K562 (cell line): Measurements from ENCODE around the gene KRTAP4-6. TPM values are rescaled to one million over a fixed set of nuclear protein-coding genes. Genes with fewer than 3 reads are reported as not detected.
"Not testable (repeated sequence)": the region's sequence is repeated elsewhere in the genome, so short reads cannot be mapped to it uniquely, and the experiment has no call there.

Experiments
- ATAC-seq: fragments of 200-7000 bp; cut with Tn5 transposase; 3 replicates; pipeline ENCODE4 v1.9.1; 2020; ENCODE audit warnings: moderate library complexity
- BruUV-seq: library from RNA; stranded (reverse); fragments of 400-500 nt; replicated peaks from 2 replicates; lab custom pipeline; 2021; lab: Mats Ljungman, UMichigan
- CTCF ChIA-PET: fragments of 300-600 bp; formaldehyde crosslinking; extraction: SDS; loops from one replicate; lab custom pipeline; 2021; ENCODE audit warnings: low intra/inter-chr PET ratio; lab: Yijun Ruan, JAX
- POLR2A ChIA-PET: fragments of 300-600, 350-650 bp; sonication (Branson Sonifier 250); formaldehyde crosslinking; extraction: SDS; loops from one replicate; lab custom pipeline; 2021; ENCODE audit warnings: antibody characterized with exemption, inconsistent platforms; lab: Yijun Ruan, JAX
- DNase-seq, 4 experiments: peaks; one replicate each; pipeline versions ENCODE4 v3.0.0 to v3.0.0-alpha.2; 2011 to 2018; ENCODE audit warnings: low spot score in 3 of 4, mixed read lengths in 3 of 4; ENCODE audit errors: extremely low read depth in 1 of 4
- FAIRE-seq: peaks from 2 replicates; lab custom pipeline; 2011; peaks lifted over from hg19 to GRCh38; lab: Jason Lieb, UNC
- H2AFZ ChIP-seq: 2 replicates; pipeline ENCODE4 v1.6.0; 2011; ENCODE audit warnings: low read depth, low read length, control low read depth, inconsistent platforms
- H3K27ac ChIP-seq: fragments of 200-600 bp; 3 replicates; pipeline ENCODE4 v1.8.0; 2011; ENCODE audit warnings: low read depth, mild to moderate bottlenecking, control low read depth, inconsistent platforms, low read length, moderate library complexity, mixed read lengths; ENCODE audit errors: extremely low read depth
- H3K27me3 ChIP-seq, 2 experiments: fragments of 300-600 bp in 1 of 2; 2 replicates in 1 of 2; 3 replicates in 1 of 2; pipeline versions ENCODE4 v1.6.0 to v1.8.0; 2011; ENCODE audit warnings: inconsistent platforms in 2 of 2, low read length in 2 of 2, mild to moderate bottlenecking in 1 of 2, mixed read lengths in 1 of 2, moderate library complexity in 1 of 2; ENCODE audit not compliant: control insufficient read depth in 2 of 2, insufficient read depth in 2 of 2
- H3K36me3 ChIP-seq: fragments of 300-600 bp; 3 replicates; pipeline ENCODE4 v1.8.0; 2011; ENCODE audit warnings: mild to moderate bottlenecking, low read length, inconsistent platforms; ENCODE audit not compliant: control insufficient read depth, insufficient read depth
- H3K4me1 ChIP-seq, 2 experiments: fragments of 200-600 bp in 1 of 2; replicated peaks in 1 of 2; 2 replicates in 1 of 2; 3 replicates in 1 of 2; pipeline versions ENCODE4 v1.5.1 to v1.8.0; 2011; ENCODE audit warnings: inconsistent platforms in 2 of 2, low read length in 2 of 2, mild to moderate bottlenecking in 1 of 2, mixed read lengths in 1 of 2, moderate library complexity in 1 of 2; ENCODE audit not compliant: control insufficient read depth in 2 of 2, insufficient read depth in 2 of 2
- H3K4me2 ChIP-seq: 2 replicates; pipeline ENCODE4 v1.6.1; 2011; ENCODE audit warnings: low read length, control low read depth, inconsistent platforms, mixed read lengths; ENCODE audit not compliant: insufficient read depth
- H3K4me3 ChIP-seq: fragments of 200-600 bp; sonication (generic), shearing (Covaris generic); 2 replicates; pipeline ENCODE4 v1.5.1; 2016; ENCODE audit warnings: control low read depth, inconsistent platforms
- H3K79me2 ChIP-seq: fragments of 200-600 bp; 3 replicates; pipeline ENCODE4 v1.8.0; 2011; ENCODE audit warnings: low read length, inconsistent platforms; ENCODE audit not compliant: control insufficient read depth, insufficient read depth
- H3K9ac ChIP-seq, 2 experiments: 2 replicates each; pipeline versions ENCODE4 v1.6.0 to v1.6.1; 2011; ENCODE audit warnings: low read depth in 2 of 2, low read length in 2 of 2, control low read depth in 1 of 2, inconsistent platforms in 1 of 2, mild to moderate bottlenecking in 1 of 2, mixed read lengths in 1 of 2; ENCODE audit not compliant: insufficient read depth in 1 of 2
- H3K9me1 ChIP-seq: one replicate; pipeline ENCODE4 v1.6.0; 2011; ENCODE audit warnings: inconsistent platforms, mild to moderate bottlenecking, low read length, moderate library complexity; ENCODE audit not compliant: control insufficient read depth, insufficient read depth
- H3K9me3 ChIP-seq: replicated peaks from 2 replicates; pipeline ENCODE4 v1.5.1; 2011; ENCODE audit warnings: low read depth, low read length, inconsistent platforms; ENCODE audit not compliant: control insufficient read depth, insufficient read depth
- H4K20me1 ChIP-seq: replicated peaks from 2 replicates; pipeline ENCODE4 v1.6.1; 2011; ENCODE audit warnings: low read length, inconsistent platforms, mixed read lengths; ENCODE audit not compliant: control insufficient read depth, insufficient read depth
- ZBTB33 ChIP-seq: sonication (generic); formaldehyde crosslinking; IDR thresholded peaks from 2 replicates; pipeline ENCODE4 v1.8.1; 2023; ENCODE audit warnings: mild to moderate bottlenecking, missing genetic modification reagents
- WGBS: fragments of 100-300 bp; shearing (Covaris generic); methylation state at CpG from one replicate; pipeline ENCODE4 v1.1.6; 2016; ENCODE audit warnings: low coverage, mixed read lengths; ENCODE audit not compliant: insufficient coverage; ENCODE audit errors: missing lambda C conversion rate; 5-methylcytosine and 5-hydroxymethylcytosine counted together
- in situ Hi-C: fragments of 300-500 bp; cut with MboI; formaldehyde crosslinking; loops from 4 replicates; pipeline ENCODE4 v1.15.0; 2018; ENCODE audit warnings: inconsistent platforms, mixed read lengths
- intact Hi-C: fragments of 100-400 bp; cut with micrococcal nuclease; formaldehyde crosslinking; loops from 2 replicates; pipeline ENCODE4 v1.14.2; 2022
- polyA plus RNA-seq, 8 experiments: library from polyadenylated mRNA; depleted of rRNA in 4 of 8; stranded (reverse) in 5 of 8; unstranded in 3 of 8; fragments of >200 nt; fragmentation: Nextera tagmentation in 2 of 8; fragmentation: Illumina TruSeq in 1 of 8; extraction: Ambion mirVana in 2 of 8; extraction: Trizol in 1 of 8; gene quantifications; 2 replicates each; pipeline versions ENCODE4 v1.2.1 to v1.2.3, GENCODE V29; 2011 to 2014; ENCODE audit warnings: inconsistent platforms in 1 of 8, missing spikeins in 1 of 8
- total RNA-seq, 7 experiments: library from RNA; depleted of rRNA in 6 of 7; stranded (reverse); fragments of >200 nt in 6 of 7; fragmentation: Illumina TruSeq in 2 of 7; extraction: Trizol in 2 of 7; gene quantifications; 2 replicates each; pipeline versions ENCODE4 v1.2.1 to v1.2.3, GENCODE V29; 2011 to 2021; ENCODE audit warnings: low replicate concordance in 1 of 7
- TF ChIP-seq, protein P1 (sequence below): fragments of 250-450 bp; sonication (Bioruptor Pico); IDR thresholded peaks from 2 replicates; pipeline ENCODE4 v1.5.0; 2021; ENCODE audit warnings: mild to moderate bottlenecking, moderate library complexity

KRTAP4-6 gene
- total and polyA plus RNA-seq, 9 of the 15 experiments (the other 6 are each of a cell fraction or from before 2014, with no cell fraction given): not detected

- TF ChIP-seq, protein P1, sequence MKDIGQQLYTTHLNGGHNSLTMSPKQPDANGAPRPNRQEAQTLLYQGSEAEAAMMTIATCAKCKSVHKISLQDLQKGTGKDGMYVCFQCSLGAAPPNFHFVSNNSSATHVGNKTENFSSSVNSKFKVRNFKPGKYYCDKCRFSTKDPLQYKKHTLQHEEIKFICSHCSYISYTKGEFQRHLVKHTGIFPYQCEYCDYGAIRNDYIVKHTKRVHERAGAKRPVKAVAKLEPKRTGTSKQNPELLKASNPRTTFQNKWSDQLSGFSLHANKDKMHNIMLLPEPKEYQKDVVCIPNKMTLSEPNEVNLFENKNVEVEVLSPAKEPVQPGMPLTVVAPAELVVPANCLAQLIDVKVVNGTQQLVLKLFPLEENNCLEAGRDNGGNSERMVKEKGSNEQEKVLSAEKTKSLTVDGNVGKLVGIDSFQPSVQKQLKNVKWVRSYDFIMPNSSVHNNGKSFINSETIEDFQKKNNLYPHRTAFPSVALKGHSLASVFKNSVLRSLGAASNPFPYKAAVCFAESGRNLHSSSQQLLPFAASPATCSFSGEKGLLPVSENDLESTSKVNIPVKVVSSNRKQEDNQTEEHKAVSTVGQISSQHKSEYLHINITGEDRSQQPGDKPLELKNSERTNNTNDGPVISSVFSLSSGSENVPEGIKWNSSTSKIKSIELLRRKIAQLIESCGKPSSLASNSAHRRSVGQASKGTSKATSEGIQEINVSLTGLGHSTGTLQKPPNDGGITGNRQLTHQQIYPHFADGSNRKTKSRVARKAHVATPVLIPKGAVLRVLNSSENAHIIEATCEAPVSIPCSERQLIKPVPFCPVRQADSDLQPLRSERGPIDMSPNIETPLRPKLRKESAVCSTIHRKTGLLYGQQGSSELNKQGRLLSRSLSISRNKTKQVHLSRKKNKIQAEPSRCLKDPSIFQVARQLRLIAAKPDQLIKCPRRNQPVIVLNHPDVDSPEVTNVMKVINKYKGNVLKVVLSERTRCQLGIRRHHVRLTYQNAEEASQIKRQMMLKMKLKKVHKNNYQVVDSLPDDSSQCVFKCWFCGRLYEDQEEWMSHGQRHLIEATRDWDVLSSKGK (CRISPR knock-in tag): no peak
- TF ChIP-seq ZBTB33: no peak
Observed at GRCh38 chr17:41141361-41141760, 1.0 kb upstream of the KRTAP4-6 start (continued).

GRCh38 chr17:41139865-41140264, 479 bp downstream of the KRTAP4-6 start:
- H3K27ac ChIP-seq, H3K36me3 ChIP-seq, BruUV-seq, H3K4me1 ChIP-seq, H3K9ac ChIP-seq, intact Hi-C loops, FAIRE-seq, DNase-seq, H3K9me1 ChIP-seq, H3K79me2 ChIP-seq, in situ Hi-C loops, H4K20me1 ChIP-seq, H3K4me2 ChIP-seq, H3K4me3 ChIP-seq, H2AFZ ChIP-seq, H3K27me3 ChIP-seq, CTCF ChIA-PET, ATAC-seq, H3K9me3 ChIP-seq: not testable (repeated sequence)
- 1% methylated on average over 12 of the region's 12 CpGs for WGBS
- POLR2A ChIA-PET: interaction anchor here (1.0 kb wide), 1 partner anchor 28 kb away, joined by 3 read pairs; no protein-coding TSS in a partner anchor
